ENCODE data around the gene LEP. TPM values are rescaled to one million over a fixed set of nuclear protein-coding genes. Genes with fewer than 3 reads are reported as not detected.
A peak's percentile ranks its signal among the peaks of the same experiment; 100 is the strongest.

The LEP gene
- total RNA-seq, 1 donor from 2014 or later = 7.4 TPM

GRCh38 chr7:128271471-128271941 is 30.4 kb downstream of the LEP start:
- TF ChIP-seq POLR2AphosphoS5 (IDR thresholded peaks at IDR 0.05; ENCODE audit: insufficient read depth in 1 of 2, low read depth in 1 of 2) = no peak
- TF ChIP-seq CTCF (IDR thresholded peaks at IDR 0.05) = no peak
- TF ChIP-seq POLR2A (IDR thresholded peaks at IDR 0.05) = no peak

DNA sequence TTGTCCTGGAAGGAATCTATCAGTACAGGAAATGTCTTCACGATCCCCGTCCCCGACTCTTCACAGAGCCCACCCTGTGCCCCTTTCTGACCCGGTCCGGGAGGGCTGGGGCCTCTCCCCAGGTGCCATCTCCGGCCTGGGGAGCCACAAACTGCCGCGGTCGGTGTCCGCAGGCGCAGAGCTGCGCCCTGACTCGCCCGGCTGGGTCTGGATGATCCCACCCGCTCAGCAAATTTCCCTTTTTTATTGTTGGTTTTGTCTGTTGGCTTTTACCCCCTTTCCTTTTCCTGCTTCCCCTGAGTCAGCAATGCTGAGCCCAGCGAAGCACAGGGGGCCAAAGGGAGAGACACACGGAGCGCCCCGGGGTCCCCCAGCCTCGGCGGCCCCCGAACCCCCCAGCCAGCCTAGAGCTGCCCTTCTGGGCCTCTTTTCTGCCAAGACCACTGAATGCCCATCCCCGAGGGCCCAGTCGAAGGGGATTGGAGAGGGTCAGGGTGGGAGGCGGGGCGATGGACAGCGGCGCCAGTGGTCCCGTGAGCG is 30.9 kb downstream of the LEP start:
- DNase-seq (ENCODE audit: extremely low spot score in 2 of 2) = no peak
- TF ChIP-seq CTCF (IDR thresholded peaks at IDR 0.05) (no peak), POLR2AphosphoS5 (IDR thresholded peaks at IDR 0.05; ENCODE audit: insufficient read depth in 1 of 2, low read depth in 1 of 2) (no peak), POLR2A (IDR thresholded peaks at IDR 0.05) (no peak)
- Histone ChIP-seq H3K27ac (peak overlapping the region; percentile 17), H3K9me3 (no peaks in the 10 kb centered on the region), H3K4me1 (peaks cover 27% of the 10 kb centered on the region), H3K36me3 (no peaks in the 10 kb centered on the region), H3K27me3 (no peaks in the 10 kb centered on the region), H3K4me3 (peak overlapping the region; percentile 42 to 43)
- intact Hi-C loops (cut with DNase I) = no loop called here

More at GRCh38 chr7:128271471-128271941, 30.4 kb downstream of the LEP start:
- H3K4me1 ChIP-seq = peaks cover 32% of the 10 kb centered on the region
- H3K27ac ChIP-seq = peak overlapping the region; percentile 17
- intact Hi-C loops (cut with DNase I) = no loop called here
- H3K36me3 ChIP-seq = no peaks in the 10 kb centered on the region
- H3K27me3 ChIP-seq = no peaks in the 10 kb centered on the region
- peak overlapping the region; percentile 42 to 43 for H3K4me3 ChIP-seq
- no peaks in the 10 kb centered on the region for H3K9me3 ChIP-seq
- no peak for DNase-seq (ENCODE audit: extremely low spot score in 2 of 2)

DNA sequence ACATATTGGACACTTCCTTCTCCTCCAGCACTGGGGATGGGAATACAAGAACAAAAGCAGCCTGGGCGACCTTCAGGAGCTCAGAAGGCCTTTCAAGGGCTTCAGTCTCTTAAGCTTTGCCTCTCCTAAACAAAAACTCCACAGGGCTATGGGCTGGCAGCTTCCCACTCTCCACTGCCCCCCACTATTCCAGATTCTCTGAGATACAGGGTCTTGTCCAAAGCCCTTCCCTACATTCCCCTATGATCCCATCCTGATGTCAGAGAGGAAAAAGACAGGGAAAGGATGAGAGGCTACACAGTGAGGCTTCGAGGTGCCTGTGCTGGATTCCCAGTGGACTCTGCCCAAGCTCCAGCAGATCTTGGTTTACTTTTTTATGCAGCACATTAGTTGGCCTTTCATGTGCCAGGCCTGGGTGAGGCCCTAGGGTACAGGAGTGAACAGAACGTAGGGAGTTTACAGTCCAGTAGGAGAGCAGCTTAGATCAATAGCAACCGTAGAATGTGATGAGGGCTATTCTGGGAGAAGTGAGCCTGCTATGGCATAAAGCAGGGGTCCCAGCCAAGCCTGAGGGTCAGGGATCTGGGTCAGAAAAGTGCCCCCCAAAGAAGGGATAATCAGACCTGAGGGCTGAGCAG is 33.3 kb downstream of the LEP start:
- Histone ChIP-seq H3K36me3 (no peaks in the 10 kb centered on the region), H3K4me3 (no peak overlapping the region), H3K27me3 (no peaks in the 10 kb centered on the region), H3K9me3 (no peaks in the 10 kb centered on the region), H3K4me1 (peaks cover 14% of the 10 kb centered on the region), H3K27ac (no peak overlapping the region)
- TF ChIP-seq POLR2A (IDR thresholded peaks at IDR 0.05) (no peak), POLR2AphosphoS5 (IDR thresholded peaks at IDR 0.05; ENCODE audit: insufficient read depth in 1 of 2, low read depth in 1 of 2) (no peak), CTCF (IDR thresholded peaks at IDR 0.05) (no peak)
- intact Hi-C loops (cut with DNase I) = no loop called here
- DNase-seq (ENCODE audit: extremely low spot score in 2 of 2) = peak in 1 of 2 donors; percentile 64

- H3K9me3 ChIP-seq = no peaks in the 10 kb centered on the region
- H3K27ac ChIP-seq = no peak overlapping the region
- H3K4me3 ChIP-seq = no peak overlapping the region
- TF ChIP-seq POLR2AphosphoS5 (IDR thresholded peaks at IDR 0.05; ENCODE audit: insufficient read depth in 1 of 2, low read depth in 1 of 2) (no peak), POLR2A (IDR thresholded peaks at IDR 0.05) (no peak), CTCF (IDR thresholded peaks at IDR 0.05) (no peak)
- no peak for DNase-seq (ENCODE audit: extremely low spot score in 2 of 2)
- intact Hi-C loops (cut with DNase I) = no loop called here
- H3K27me3 ChIP-seq = no peaks in the 10 kb centered on the region
- peaks cover 14% of the 10 kb centered on the region for H3K4me1 ChIP-seq
- no peaks in the 10 kb centered on the region for H3K36me3 ChIP-seq
These were observed 34.0 kb downstream of the LEP start for GRCh38 chr7:128274884-128275603.
